ENCODE results near the gene TSPAN7. TPM values are rescaled to one million over a fixed set of nuclear protein-coding genes. Genes with fewer than 3 reads are reported as not detected.

TSPAN7 gene
- total RNA-seq, 1 donor from 2014 or later, result 13.0 TPM

DNA sequence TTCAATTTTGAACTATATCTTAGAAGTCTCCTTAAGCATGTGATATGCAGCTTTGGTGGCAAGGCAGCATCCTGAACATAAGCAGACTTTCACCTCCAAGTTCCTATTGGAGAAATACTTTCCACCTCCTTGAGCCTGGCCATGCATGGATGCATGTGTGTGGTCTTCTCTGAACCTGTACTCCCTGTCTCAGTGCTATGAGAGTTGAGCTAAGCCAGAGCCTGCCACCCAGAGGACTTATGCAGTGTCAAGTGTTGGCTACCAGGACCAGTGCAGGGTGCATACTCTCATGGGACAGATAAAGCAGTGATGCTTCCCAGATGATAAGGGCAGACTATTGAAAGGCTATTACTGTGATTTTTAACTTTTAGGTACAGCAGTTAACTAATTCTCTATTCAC lies 105.6 kb downstream of the TSPAN7 start:
- DNase-seq (ENCODE audit: low spot score), result no peak
- intact Hi-C loops (cut with DNase I), result no loop called here

DNA sequence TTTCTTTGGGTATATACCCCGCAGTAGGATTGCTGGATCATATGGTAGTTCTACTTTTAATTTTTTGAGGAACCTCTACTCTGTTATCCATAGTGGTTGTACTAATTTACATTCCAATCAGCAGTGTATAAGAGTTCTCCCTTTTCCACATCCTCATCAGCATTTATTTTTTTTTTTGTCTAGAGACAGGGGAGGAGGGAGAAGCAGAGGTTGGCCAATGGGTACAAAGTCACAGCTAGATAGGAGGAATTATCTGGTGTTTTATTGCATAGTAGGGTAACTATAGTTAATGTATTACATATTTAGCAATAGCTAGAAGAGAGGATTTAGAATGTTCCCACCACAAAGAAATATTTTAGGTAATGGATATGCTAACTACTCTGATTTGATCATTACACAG lies 107.4 kb downstream of the TSPAN7 start:
- no peak for DNase-seq (ENCODE audit: low spot score)
- intact Hi-C loops (cut with DNase I), result no loop called here

DNA sequence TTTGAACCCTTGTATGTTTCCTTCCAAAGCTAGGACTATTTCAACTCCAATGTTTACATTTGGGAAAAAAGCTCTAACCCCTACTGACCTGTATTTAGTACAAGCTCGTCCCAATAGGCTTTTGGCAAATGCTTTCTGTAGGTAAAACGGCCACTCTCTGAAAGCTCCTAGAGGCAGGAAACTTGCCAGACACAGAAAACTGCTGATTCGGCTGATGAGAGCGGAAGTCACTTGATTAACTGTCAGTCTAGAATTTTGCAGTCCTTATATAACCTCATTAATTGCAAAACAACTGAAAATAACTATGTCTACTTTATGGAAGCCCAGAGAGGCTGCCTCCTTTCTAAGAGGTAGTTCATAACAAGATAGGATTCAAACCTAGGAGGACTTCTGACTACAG lies 108.1 kb downstream of the TSPAN7 start:
- intact Hi-C loops (cut with DNase I), result no loop called here
- DNase-seq (ENCODE audit: low spot score), result no peak

DNA sequence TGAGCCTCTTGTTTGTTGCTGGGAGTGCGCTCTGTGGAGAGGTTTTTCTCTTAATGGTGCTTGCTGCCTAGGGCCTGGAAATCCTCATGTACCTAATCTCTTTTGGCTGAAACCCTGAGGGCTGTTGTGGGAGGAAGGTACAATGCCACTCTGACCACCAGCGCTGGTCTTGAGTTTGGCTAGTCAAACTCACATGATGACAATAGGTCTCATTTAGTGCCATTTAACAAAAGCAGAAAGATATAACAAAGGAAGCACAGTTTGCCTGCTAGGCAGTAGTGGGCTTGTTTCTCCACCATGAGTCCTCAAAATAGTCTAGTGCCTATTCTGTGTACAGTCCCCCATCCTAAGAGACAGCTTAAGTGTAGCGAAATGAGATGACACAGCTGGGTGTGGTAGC lies 111.3 kb downstream of the TSPAN7 start:
- DNase-seq (ENCODE audit: low spot score), result no peak
- intact Hi-C loops (cut with DNase I), result no loop called here

DNA sequence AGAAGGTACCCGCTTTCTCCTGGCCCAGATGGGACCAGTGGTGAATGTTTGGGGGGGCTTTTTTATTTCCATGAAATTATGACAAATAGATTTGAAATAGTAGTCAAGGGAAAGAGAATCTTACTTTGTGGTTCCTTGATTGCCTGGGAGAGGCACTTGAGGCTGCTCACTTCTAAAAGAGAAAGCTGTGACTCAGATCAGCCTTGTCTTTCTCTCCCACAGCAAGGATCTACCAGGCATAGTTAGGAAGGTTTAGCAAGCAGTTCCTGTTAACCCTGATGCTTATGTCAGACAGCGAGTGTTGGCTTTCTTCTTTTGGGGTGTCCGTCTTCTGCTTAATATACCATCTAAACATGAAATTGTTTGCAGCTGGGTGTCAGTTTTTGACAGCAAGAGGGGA lies 114.5 kb downstream of the TSPAN7 start:
- intact Hi-C loops (cut with DNase I), result no loop called here
- no peak for DNase-seq (ENCODE audit: low spot score)

DNA sequence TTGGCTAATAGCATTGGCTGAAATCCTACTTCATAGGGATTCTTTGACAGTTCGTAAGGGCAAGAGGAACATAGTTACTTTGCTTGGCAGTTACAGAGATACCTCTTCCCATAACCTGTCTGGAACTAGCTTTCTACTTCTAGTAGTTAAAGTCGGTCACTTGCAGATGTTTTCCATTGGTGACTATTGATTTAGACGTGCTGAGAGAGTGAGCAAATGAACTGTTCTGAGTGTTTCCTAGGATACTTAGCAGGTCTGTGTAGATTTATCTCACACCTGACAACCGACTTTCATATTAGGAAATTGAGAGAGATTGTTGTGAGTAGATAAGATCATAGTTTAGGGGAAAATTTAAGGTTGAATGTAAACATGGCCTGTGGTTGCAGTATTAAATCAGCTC lies 116.8 kb downstream of the TSPAN7 start:
- intact Hi-C loops (cut with DNase I), result no loop called here
- no peak for DNase-seq (ENCODE audit: low spot score)

DNA sequence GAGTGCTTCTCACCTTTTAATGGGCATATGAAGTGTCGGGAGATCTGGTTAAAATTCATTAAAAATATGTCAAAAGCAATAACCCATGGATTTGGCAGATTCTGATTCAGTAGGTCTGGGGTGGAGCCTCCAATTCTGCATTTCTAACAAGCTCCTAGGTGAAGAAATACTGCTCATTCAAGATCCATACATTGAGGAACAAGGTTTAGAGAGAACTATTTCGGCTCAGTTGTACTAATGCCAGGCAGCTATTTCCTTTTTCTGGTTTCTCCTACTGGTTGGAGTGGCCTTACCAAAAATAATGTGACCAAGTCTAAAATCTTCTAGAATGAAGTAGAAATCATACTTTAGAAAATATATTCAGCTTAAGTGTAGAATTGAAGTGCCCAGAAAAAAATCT lies 117.5 kb downstream of the TSPAN7 start:
- intact Hi-C loops (cut with DNase I), result no loop called here
- no peak for DNase-seq (ENCODE audit: low spot score)

DNA sequence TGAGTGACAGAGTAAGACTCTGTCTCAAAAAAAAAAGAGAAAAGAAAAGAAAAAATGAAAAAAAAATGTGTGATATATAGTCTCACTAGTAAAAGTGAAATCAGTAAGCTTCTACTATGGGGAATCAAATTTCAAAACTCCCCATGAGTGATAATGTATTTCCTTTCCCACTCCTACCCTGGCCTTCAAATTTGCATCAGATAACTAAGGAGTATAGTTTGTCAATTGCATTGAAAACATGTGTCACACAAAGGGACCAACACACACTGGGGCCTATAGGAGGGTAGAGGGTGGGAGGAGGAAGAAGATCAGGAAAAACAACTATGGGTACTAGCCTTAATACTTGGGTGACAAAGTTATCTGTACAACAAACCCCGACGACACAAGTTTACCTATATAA lies 118.4 kb downstream of the TSPAN7 start:
- DNase-seq (ENCODE audit: low spot score), result no peak
- intact Hi-C loops (cut with DNase I), result no loop called here

DNA sequence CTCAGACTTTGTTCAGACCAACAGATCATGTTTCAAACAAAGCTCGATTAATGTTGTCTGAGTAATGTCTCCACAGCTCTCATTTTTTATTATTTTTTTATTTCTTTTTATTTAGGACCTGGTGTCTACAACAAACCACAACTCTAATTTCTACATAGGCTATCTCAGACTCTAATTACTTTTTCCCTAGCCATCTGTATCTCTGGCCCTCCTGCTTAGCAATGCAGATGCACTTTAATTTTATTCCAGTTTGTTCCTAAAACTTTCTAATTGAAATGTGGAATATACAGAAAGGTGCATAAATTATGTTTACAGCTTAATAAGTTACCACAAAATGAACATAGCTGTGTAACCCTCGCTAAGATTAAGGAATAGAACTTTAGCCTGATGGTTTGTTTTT lies 120.8 kb downstream of the TSPAN7 start:
- DNase-seq (ENCODE audit: low spot score), result no peak
- intact Hi-C loops (cut with DNase I), result no loop called here

DNA sequence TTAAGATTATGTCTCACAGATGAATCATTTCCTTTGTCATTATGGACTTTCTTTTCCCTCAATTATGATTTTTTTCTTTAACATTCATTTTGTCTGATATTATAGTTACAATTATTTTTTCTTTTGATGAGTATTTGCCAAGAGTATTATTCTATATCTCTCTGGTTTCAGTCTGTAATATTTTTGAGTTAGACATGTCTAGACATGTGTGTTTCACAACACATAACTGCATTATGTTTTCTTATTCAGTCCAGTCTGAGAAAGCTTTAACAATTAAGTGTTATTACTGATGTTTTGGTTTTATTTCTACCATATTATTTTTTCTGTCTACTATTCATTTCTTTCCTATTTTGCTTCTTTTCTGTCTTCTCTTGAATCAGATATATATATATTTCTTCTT lies 131.6 kb downstream of the TSPAN7 start:
- intact Hi-C loops (cut with DNase I), result no loop called here
- DNase-seq (ENCODE audit: low spot score), result no peak

DNA sequence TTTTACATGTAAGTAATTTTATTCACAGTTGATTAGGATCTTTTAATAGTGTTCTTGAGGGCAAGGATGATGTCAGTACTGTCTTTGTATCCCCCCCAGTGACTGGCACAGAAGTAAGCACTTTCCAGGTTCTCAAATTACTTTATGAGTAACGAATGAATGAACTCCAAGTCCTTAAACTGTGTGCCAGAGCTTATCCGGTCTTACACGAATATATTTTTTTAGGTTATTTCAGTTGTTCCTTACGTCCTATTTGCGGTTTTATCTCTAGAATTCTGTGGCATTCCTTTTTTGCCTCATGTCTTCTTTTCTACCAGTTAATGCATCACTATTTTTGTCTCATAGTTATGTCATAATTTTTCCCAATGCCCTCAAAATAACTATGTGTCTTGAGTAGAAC lies 133.1 kb downstream of the TSPAN7 start:
- intact Hi-C loops (cut with DNase I), result no loop called here
- DNase-seq (ENCODE audit: low spot score), result no peak

DNA sequence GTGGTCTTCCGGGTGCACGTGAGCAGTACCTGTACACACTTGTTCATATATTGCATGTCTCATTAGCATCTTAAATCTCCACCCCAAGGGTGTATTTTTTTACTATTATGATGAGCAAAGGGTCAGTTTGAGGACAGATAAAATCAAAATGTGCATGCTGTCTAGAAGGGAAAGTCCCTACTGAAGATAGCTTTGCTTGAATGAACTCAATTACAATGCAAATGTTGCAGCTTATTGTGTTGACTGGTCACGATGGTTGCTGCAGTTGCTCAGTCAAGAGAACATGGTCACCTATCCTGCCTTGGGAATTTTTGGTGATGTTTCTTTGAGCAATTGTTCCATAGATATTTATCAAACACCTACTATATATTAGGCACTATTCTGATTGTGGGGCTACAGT lies 136.1 kb downstream of the TSPAN7 start:
- intact Hi-C loops (cut with DNase I), result no loop called here

DNA sequence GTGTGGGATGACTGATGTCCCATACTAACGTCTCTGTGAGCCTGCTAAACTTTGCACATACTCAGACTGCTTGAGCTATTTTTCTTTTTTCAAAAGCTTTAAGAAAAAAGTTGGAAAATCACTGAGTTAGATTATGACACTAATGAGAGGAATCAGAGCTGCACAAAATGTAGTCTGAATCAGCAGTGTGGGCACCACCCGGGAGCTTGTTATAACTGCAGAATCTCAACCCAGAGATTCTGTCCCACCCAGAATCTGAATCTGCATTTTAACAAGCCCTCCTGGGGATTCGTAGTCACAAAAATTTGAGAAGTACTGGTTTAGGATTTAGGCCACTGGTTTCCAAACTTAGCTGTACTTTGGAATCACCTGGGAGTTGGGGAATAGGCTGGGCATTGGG lies 137.8 kb downstream of the TSPAN7 start:
- intact Hi-C loops (cut with DNase I), result no loop called here
- DNase-seq (ENCODE audit: low spot score), result no peak

More for the DNA sequence above, 136.1 kb downstream of the TSPAN7 start:
- DNase-seq (ENCODE audit: low spot score), result no peak

DNA sequence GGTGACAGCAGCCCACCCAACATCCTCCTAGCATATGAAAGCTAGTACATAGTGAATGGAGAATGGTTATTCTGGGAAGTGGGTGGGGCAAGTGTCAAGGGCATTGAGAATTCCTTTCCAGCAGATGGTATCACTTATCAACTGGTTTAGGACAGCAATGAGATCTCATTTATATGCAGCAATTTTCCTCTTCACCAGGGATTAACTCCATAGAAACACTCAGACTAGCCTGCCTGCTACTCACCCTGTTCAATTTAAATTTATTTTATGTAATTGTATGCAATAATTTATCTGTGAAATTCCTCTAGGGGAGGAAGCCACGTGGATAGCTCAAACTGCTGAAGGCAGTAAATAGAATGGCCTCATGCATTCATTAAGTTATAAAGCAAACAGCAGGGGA lies 138.4 kb downstream of the TSPAN7 start:
- intact Hi-C loops (cut with DNase I), result no loop called here
- no peak for DNase-seq (ENCODE audit: low spot score)

DNA sequence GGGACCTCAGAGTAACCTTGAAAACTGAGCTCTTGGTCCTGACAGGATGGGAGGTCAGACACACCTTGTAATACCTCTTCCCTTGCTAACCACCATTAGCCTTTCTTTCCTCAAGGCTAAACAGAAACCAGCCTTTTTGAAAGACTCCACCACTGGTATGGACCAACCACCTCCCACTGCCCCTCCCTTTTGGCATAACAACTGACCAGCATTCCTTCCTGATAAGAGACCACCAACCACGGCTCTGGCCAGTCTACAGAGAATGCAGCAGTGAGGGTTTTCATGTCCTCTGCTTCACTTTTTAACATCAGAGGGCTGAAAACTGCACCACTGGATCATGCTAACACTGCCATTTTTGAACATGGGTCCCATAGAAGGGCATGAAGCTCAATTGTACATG lies 139.7 kb downstream of the TSPAN7 start:
- DNase-seq (ENCODE audit: low spot score), result no peak
- intact Hi-C loops (cut with DNase I), result no loop called here

DNA sequence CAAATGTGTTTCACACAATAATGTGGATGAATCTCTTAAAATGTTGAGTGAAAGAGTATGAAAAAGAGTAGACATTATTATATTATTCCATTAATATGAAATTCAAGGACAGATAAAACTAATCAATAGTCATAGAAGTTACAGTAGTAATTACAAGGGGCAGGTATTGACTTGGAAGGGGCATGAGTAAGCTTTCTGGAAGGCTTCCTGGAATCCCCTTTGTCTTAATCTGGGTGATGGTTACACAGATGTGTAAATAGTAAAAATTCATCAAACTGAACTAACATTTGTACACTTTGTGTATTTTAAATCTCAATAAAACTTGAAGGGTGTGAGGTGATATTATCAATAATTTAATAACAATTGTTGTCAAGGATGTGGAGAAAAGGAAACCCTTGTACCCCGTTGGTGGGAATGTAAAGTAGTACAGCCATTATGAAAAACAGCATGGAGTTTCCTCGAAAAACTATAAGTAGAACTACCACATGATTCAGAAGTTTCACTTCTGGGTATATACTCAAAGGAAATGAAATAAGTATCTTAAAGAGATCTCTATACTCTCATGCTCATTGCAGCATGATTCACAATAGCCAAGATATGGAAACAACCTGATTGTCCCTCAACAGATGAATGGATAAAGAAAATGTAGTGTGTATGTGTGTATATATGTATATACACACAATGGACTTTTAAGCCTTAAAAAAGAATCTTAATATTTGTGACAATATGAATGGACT lies 143.0 kb downstream of the TSPAN7 start:
- intact Hi-C loops (cut with DNase I), result no loop called here
- no peak for DNase-seq (ENCODE audit: low spot score)

DNA sequence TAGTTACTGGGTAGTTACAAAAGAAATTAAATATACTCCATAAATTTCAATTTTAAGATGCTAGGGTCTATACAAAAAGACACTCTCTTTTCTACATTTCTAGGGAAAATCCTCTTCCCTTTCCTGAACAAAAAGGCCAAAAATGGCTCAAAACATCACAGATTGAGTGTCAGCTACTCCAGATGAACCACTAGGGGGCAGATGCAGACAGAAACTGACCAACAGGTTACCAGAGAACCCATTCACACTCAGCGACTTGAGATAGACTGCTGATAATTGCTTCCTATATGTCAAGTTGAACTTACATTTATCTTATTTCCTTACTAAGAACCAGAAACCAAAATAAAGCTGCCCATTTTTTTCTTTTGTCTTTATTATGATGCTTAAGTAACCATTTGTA lies 156.5 kb downstream of the TSPAN7 start:
- no peak for DNase-seq (ENCODE audit: low spot score)
- intact Hi-C loops (cut with DNase I), result no loop called here

DNA sequence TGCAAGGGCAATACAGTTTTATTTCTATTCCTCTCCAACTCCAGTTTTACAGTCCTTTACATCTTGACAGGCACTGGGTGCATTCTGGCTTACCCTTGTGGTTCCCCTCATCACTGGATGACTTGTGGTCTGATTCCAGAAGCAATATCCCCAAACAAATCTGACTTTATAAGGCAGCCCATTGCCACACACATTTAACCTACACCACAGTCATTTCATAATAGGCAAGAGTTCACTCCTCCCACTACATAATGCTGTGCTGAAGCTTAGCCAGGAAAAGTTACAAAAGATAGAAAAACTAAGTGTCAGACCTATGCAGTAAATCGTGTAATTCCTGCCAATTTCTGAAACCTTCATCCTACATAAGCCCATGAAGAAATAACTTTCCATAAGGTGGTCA lies 157.0 kb downstream of the TSPAN7 start:
- intact Hi-C loops (cut with DNase I), result no loop called here
- DNase-seq (ENCODE audit: low spot score), result no peak

DNA sequence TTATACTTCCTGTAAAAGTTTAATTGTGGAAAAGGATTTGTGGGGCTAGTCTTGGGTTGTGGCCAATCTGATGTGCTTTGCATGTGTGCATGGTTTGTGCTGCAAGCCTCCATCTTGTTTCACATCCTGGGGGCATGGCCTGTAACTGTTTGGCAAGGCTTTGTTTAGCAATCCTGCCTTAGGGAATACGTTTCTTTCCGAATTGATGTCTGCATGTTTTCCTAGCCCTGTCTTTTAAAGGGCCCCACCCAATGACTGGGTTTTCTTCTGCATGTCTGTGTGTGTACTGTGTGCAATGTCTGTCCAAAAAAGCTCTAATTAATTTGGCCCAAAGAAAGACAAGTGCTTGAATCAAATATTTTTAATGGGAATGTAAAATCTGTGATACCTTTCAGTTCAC lies 165.3 kb downstream of the TSPAN7 start:
- intact Hi-C loops (cut with DNase I), result no loop called here
- no peak for DNase-seq (ENCODE audit: low spot score)

DNA sequence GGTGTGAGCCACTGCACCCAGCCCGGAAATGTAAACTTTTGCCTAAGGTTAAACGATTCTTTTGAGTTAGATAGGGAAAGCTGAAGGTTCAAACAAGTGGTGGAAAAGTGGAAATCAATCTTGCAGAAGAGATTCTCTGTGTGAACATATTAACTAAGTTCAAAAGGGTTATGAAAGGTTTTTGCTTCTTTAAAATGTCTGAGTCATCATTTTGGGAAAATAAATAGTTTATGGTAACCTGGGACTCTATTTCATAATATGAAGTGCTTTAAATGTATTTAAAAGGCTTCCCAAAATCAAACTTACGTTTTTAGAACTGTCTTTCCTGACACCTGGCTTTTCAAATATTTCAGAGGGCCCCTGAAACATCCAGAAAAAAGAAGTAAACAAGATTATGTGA lies 166.3 kb downstream of the TSPAN7 start:
- intact Hi-C loops (cut with DNase I), result no loop called here
- no peak for DNase-seq (ENCODE audit: low spot score)

DNA sequence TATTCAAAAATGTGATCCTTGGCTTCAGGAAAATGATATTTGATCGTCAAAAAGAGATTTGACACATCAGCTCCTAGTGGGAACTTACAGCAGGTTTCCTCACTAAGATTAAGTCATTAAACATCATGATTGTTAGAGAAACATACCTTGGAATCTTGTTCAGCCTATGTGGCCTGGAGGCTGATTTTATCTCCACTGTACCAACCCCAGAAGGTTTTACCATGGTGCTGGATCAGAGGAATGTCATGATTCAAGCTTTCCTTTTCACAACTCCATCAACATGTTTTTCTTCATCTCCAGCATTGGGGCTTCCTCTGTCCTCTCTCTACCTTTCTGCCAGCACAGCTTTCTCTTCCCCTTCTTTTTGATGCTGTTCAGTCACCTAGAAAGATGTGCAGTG lies 171.5 kb downstream of the TSPAN7 start:
- intact Hi-C loops (cut with DNase I), result no loop called here
- DNase-seq (ENCODE audit: low spot score), result no peak
